ENCODE results near the gene TTYH2. TPM values are rescaled to one million over a fixed set of nuclear protein-coding genes. Genes with fewer than 3 reads are reported as not detected.

Gene TTYH2
- total RNA-seq, 4 donors from 2014 or later: 22.6 to 37.2 (median 26.4) TPM

GRCh38 chr17:74199306-74200092 lies 13.9 kb upstream of the TTYH2 start:
- Histone ChIP-seq H3K4me3 (no peak overlapping the region), H3K27me3 (peaks cover 0 to 63% of the 10 kb centered on the region in 2 donors), H3K36me3 (no peaks in the 10 kb centered on the region), H3K9me3 (no peaks in the 10 kb centered on the region), H3K27ac (no peak overlapping the region), H3K4me1 (peaks cover 0 to 28% (median 2%) of the 10 kb centered on the region in 4 donors)
- no peak for TF ChIP-seq POLR2A (IDR thresholded peaks at IDR 0.05)
- TF ChIP-seq EP300 (IDR thresholded peaks at IDR 0.05): no peak
- TF ChIP-seq CTCF (IDR thresholded peaks at IDR 0.05): peak; percentile 78 to 93 (median 92)
- peak; percentile 47 to 61 for DNase-seq (ENCODE audit: low spot score in 2 of 2)
- WGBS, 2 donors: 22 to 27% methylated on average over 30 to 34 of the region's 35 CpGs

GRCh38 chr17:74200112-74200511 lies 13.3 kb upstream of the TTYH2 start:
- H3K4me3 ChIP-seq: no peak overlapping the region
- H3K4me1 ChIP-seq: peaks cover 0 to 34% (median 9%) of the 10 kb centered on the region in 4 donors
- H3K36me3 ChIP-seq: peaks cover 0 to 4% (median 0%) of the 10 kb centered on the region in 3 donors
- peaks cover 0 to 58% of the 10 kb centered on the region in 2 donors for H3K27me3 ChIP-seq
- no peak for TF ChIP-seq POLR2A (IDR thresholded peaks at IDR 0.05)
- no peak for TF ChIP-seq CTCF (IDR thresholded peaks at IDR 0.05)
- no peak for TF ChIP-seq EP300 (IDR thresholded peaks at IDR 0.05)
- no peak overlapping the region for H3K27ac ChIP-seq
- no peak for DNase-seq (ENCODE audit: low spot score in 2 of 2)
- no peaks in the 10 kb centered on the region for H3K9me3 ChIP-seq
- 42 to 58% methylated on average over 10 of the region's 10 CpGs for WGBS, 2 donors

GRCh38 chr17:74201250-74201649 lies 12.1 kb upstream of the TTYH2 start:
- H3K4me1 ChIP-seq: peaks cover 0 to 43% (median 20%) of the 10 kb centered on the region in 4 donors
- H3K27me3 ChIP-seq: peaks cover 0 to 47% of the 10 kb centered on the region in 2 donors
- H3K36me3 ChIP-seq: peaks cover 0 to 16% (median 0%) of the 10 kb centered on the region in 3 donors
- 33 to 43% methylated on average over 8 of the region's 8 CpGs for WGBS, 2 donors
- no peak overlapping the region for H3K4me3 ChIP-seq
- H3K9me3 ChIP-seq: no peaks in the 10 kb centered on the region
- DNase-seq (ENCODE audit: low spot score in 2 of 2): peak in 1 of 2 donors; percentile 42
- no peak for TF ChIP-seq CTCF (IDR thresholded peaks at IDR 0.05)
- no peak for TF ChIP-seq EP300 (IDR thresholded peaks at IDR 0.05)
- TF ChIP-seq POLR2A (IDR thresholded peaks at IDR 0.05): no peak
- no peak overlapping the region for H3K27ac ChIP-seq

GRCh38 chr17:74201948-74202347 lies 11.4 kb upstream of the TTYH2 start:
- TF ChIP-seq EP300 (IDR thresholded peaks at IDR 0.05) (no peak), CTCF (IDR thresholded peaks at IDR 0.05) (no peak)
- Histone ChIP-seq H3K27me3 (peaks cover 0 to 40% of the 10 kb centered on the region in 2 donors), H3K27ac (no peak overlapping the region), H3K9me3 (no peaks in the 10 kb centered on the region), H3K4me1 (peaks cover 0 to 44% (median 20%) of the 10 kb centered on the region in 4 donors), H3K4me3 (no peak overlapping the region), H3K36me3 (peaks cover 0 to 23% (median 0%) of the 10 kb centered on the region in 3 donors)
- no peak for DNase-seq (ENCODE audit: low spot score in 2 of 2)
- WGBS, 2 donors: 78 to 85% methylated on average over 10 of the region's 10 CpGs

GRCh38 chr17:74202938-74203337 lies 10.4 kb upstream of the TTYH2 start:
- peak overlapping the region in 3 of 4 donors; percentile 53 to 77 (median 65) for H3K4me3 ChIP-seq
- no peak overlapping the region for H3K27ac ChIP-seq
- no peak for DNase-seq (ENCODE audit: low spot score in 2 of 2)
- WGBS, 2 donors: 19 to 25% methylated on average over 15 of the region's 15 CpGs
- peaks cover 0 to 31% of the 10 kb centered on the region in 2 donors for H3K27me3 ChIP-seq
- H3K4me1 ChIP-seq: peaks cover 0 to 54% (median 20%) of the 10 kb centered on the region in 4 donors
- no peak for TF ChIP-seq EP300 (IDR thresholded peaks at IDR 0.05)
- no peak for TF ChIP-seq CTCF (IDR thresholded peaks at IDR 0.05)
- TF ChIP-seq POLR2A (IDR thresholded peaks at IDR 0.05): no peak
- H3K9me3 ChIP-seq: no peaks in the 10 kb centered on the region
- H3K36me3 ChIP-seq: peaks cover 0 to 32% (median 0%) of the 10 kb centered on the region in 3 donors

All from tibial nerve (tissue), 4 donors.